ENCODE results near the gene LRRC23. TPM values are rescaled to one million over a fixed set of nuclear protein-coding genes. Genes with fewer than 3 reads are reported as not detected.

LRRC23 gene
- total RNA-seq, 4 donors from 2014 or later: 4.3 to 15.8 (median 8.5) TPM

GRCh38 chr12:6941267-6941666, 36.6 kb downstream of the LRRC23 start:
- Histone ChIP-seq H3K27me3 (no peaks in the 10 kb centered on the region), H3K4me1 (peaks cover 50% of the 10 kb centered on the region), H3K4me3 (no peak overlapping the region), H3K9me3 (no peaks in the 10 kb centered on the region), H3K36me3 (peaks cover 18% of the 10 kb centered on the region), H3K27ac (no peak overlapping the region)
- DNase-seq (ENCODE audit: low spot score in 2 of 2): no peak
- TF ChIP-seq EP300 (IDR thresholded peaks at IDR 0.05): no peak
- TF ChIP-seq POLR2AphosphoS5 (IDR thresholded peaks at IDR 0.05): peak in 1 of 3 donors; percentile 28
- no peak for TF ChIP-seq POLR2A (IDR thresholded peaks at IDR 0.05)
- TF ChIP-seq CTCF (IDR thresholded peaks at IDR 0.05): no peak
- WGBS: 83% methylated on average over 9 of the region's 12 CpGs

GRCh38 chr12:6941782-6942181, 37.2 kb downstream of the LRRC23 start:
- H3K4me1 ChIP-seq: peaks cover 52% of the 10 kb centered on the region
- no peaks in the 10 kb centered on the region for H3K27me3 ChIP-seq
- H3K9me3 ChIP-seq: no peaks in the 10 kb centered on the region
- H3K4me3 ChIP-seq: no peak overlapping the region
- H3K27ac ChIP-seq: no peak overlapping the region
- TF ChIP-seq CTCF (IDR thresholded peaks at IDR 0.05) (no peak), POLR2AphosphoS5 (IDR thresholded peaks at IDR 0.05) (no peak), POLR2A (IDR thresholded peaks at IDR 0.05) (no peak), EP300 (IDR thresholded peaks at IDR 0.05) (no peak)
- WGBS: 66% methylated on average over 12 of the region's 12 CpGs
- no peak for DNase-seq (ENCODE audit: low spot score in 2 of 2)
- H3K36me3 ChIP-seq: peaks cover 13% of the 10 kb centered on the region

GRCh38 chr12:6942331-6942665, 37.7 kb downstream of the LRRC23 start:
- TF ChIP-seq POLR2A (IDR thresholded peaks at IDR 0.05): no peak
- TF ChIP-seq EP300 (IDR thresholded peaks at IDR 0.05): no peak
- no peak for TF ChIP-seq CTCF (IDR thresholded peaks at IDR 0.05)
- TF ChIP-seq POLR2AphosphoS5 (IDR thresholded peaks at IDR 0.05): peak in 1 of 3 donors; percentile 9
- Histone ChIP-seq H3K9me3 (no peaks in the 10 kb centered on the region), H3K27ac (peak overlapping the region; percentile 97), H3K4me3 (no peak overlapping the region), H3K36me3 (peaks cover 13% of the 10 kb centered on the region), H3K4me1 (peaks cover 48% of the 10 kb centered on the region), H3K27me3 (no peaks in the 10 kb centered on the region)
- 89% methylated on average over 11 of the region's 11 CpGs for WGBS
- DNase-seq (ENCODE audit: low spot score in 2 of 2): no peak

GRCh38 chr12:6943389-6943721, 38.7 kb downstream of the LRRC23 start:
- TF ChIP-seq CTCF (IDR thresholded peaks at IDR 0.05): no peak
- TF ChIP-seq EP300 (IDR thresholded peaks at IDR 0.05): no peak

GRCh38 chr12:6943722-6944380, 39.2 kb downstream of the LRRC23 start, which contains the start of the genes C12orf57 and RNU7-1:
TSS of gene C12orf57 (plus strand) at chr12:6944022. CDS start at chr12:6944122, 100 bp downstream.
TSS of gene RNU7-1 (plus strand) at chr12:6943816.
- DNase-seq (ENCODE audit: low spot score in 2 of 2): peak in 1 of 2 donors; percentile 86
- H3K4me3 ChIP-seq: peak within 1 kb of the TSS; percentile 69
- no peaks in the 10 kb centered on the region for H3K27me3 ChIP-seq
- H3K36me3 ChIP-seq: peaks cover 13% of the 10 kb centered on the region
- under 1% methylated on average over 23 of the region's 31 CpGs for WGBS
- peak within 1 kb of the TSS; percentile 97 for H3K27ac ChIP-seq
- no peaks in the 10 kb centered on the region for H3K9me3 ChIP-seq
- TF ChIP-seq POLR2AphosphoS5 (IDR thresholded peaks at IDR 0.05) (peak in 2 of 3 donors; percentile 6 to 60), EP300 (IDR thresholded peaks at IDR 0.05) (no peak), POLR2A (IDR thresholded peaks at IDR 0.05) (peak; percentile 19 to 78)
- H3K4me1 ChIP-seq: peaks cover 36% of the 10 kb centered on the region

More at GRCh38 chr12:6943389-6943721, 38.7 kb downstream of the LRRC23 start:
- peaks cover 41% of the 10 kb centered on the region for H3K4me1 ChIP-seq
- 0% methylated on average over 13 of the region's 13 CpGs for WGBS
- H3K4me3 ChIP-seq: peak overlapping the region; percentile 69
- H3K27ac ChIP-seq: peak overlapping the region; percentile 97
- DNase-seq (ENCODE audit: low spot score in 2 of 2): peak in 1 of 2 donors; percentile 93
- peaks cover 13% of the 10 kb centered on the region for H3K36me3 ChIP-seq
- H3K9me3 ChIP-seq: no peaks in the 10 kb centered on the region
- no peaks in the 10 kb centered on the region for H3K27me3 ChIP-seq

All from suprapubic skin (tissue), 4 donors.